Panc1 (cell line): ENCODE measurements around the gene RNF182.

Experiments used
- CTCF ChIP-seq: fragments of 450-650 bp; IDR thresholded peaks from 2 replicates; pipeline ENCODE4 v1.5.1; 2017; ENCODE audit warnings: mild to moderate bottlenecking
- POLR2AphosphoS5 ChIP-seq: IDR thresholded peaks from 2 replicates; pipeline ENCODE4 v1.6.1; 2012; ENCODE audit warnings: mild to moderate bottlenecking, low read depth, low read length, moderate library complexity
- REST ChIP-seq, 2 experiments: IDR thresholded peaks; 2 replicates each; pipeline ENCODE4 v1.6.1; 2011 to 2012; ENCODE audit warnings: low read depth in 2 of 2, control low read depth in 1 of 2, low read length in 1 of 2, mild to moderate bottlenecking in 1 of 2, moderate library complexity in 1 of 2; ENCODE audit not compliant: insufficient read depth in 1 of 2
- SIN3A ChIP-seq: IDR thresholded peaks from 2 replicates; pipeline ENCODE4 v1.6.1; 2012; ENCODE audit warnings: low read depth, mild to moderate bottlenecking, low read length, moderate library complexity, borderline replicate concordance; ENCODE audit not compliant: insufficient read depth
- TCF7L2 ChIP-seq: IDR thresholded peaks from 2 replicates; pipeline ENCODE4 v1.6.1; 2011; ENCODE audit warnings: mild to moderate bottlenecking, low read depth, low read length, inconsistent platforms

GRCh38 chr6:14015964-14016363, 91.2 kb downstream of the RNF182 start:
- TF ChIP-seq POLR2AphosphoS5 (no peak), CTCF (no peak), REST (IDR thresholded peaks at IDR 0.05; ENCODE audit: insufficient read depth in 1 of 2, low read depth in 2 of 2, low read length in 1 of 2) (no peak), SIN3A (no peak), TCF7L2 (no peak)
